ENCODE data around the gene LDLRAD4.

GRCh38 chr18:13688191-13689136, 469.9 kb downstream of the LDLRAD4 start:
- TF ChIP-seq NFIC (IDR thresholded peaks at IDR 0.05) (no peak), TAF1 (IDR thresholded peaks at IDR 0.05; ENCODE audit: low read depth) (no peak), RAD21 (IDR thresholded peaks at IDR 0.05; ENCODE audit: low read depth) (no peak), CEBPB (IDR thresholded peaks at IDR 0.05) (no peak), EP300 (IDR thresholded peaks at IDR 0.05; ENCODE audit: borderline replicate concordance) (no peak), TEAD4 (IDR thresholded peaks at IDR 0.05) (no peak), ZBTB7A (IDR thresholded peaks at IDR 0.05; ENCODE audit: low read depth) (no peak), TCF12 (IDR thresholded peaks at IDR 0.05; ENCODE audit: low read depth) (no peak)
- TF ChIP-seq, protein P1, sequence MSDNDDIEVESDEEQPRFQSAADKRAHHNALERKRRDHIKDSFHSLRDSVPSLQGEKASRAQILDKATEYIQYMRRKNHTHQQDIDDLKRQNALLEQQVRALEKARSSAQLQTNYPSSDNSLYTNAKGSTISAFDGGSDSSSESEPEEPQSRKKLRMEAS (IDR thresholded peaks at IDR 0.05) = no peak
- TF ChIP-seq, protein P2, sequence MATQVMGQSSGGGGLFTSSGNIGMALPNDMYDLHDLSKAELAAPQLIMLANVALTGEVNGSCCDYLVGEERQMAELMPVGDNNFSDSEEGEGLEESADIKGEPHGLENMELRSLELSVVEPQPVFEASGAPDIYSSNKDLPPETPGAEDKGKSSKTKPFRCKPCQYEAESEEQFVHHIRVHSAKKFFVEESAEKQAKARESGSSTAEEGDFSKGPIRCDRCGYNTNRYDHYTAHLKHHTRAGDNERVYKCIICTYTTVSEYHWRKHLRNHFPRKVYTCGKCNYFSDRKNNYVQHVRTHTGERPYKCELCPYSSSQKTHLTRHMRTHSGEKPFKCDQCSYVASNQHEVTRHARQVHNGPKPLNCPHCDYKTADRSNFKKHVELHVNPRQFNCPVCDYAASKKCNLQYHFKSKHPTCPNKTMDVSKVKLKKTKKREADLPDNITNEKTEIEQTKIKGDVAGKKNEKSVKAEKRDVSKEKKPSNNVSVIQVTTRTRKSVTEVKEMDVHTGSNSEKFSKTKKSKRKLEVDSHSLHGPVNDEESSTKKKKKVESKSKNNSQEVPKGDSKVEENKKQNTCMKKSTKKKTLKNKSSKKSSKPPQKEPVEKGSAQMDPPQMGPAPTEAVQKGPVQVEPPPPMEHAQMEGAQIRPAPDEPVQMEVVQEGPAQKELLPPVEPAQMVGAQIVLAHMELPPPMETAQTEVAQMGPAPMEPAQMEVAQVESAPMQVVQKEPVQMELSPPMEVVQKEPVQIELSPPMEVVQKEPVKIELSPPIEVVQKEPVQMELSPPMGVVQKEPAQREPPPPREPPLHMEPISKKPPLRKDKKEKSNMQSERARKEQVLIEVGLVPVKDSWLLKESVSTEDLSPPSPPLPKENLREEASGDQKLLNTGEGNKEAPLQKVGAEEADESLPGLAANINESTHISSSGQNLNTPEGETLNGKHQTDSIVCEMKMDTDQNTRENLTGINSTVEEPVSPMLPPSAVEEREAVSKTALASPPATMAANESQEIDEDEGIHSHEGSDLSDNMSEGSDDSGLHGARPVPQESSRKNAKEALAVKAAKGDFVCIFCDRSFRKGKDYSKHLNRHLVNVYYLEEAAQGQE (IDR thresholded peaks at IDR 0.05; ENCODE audit: low read depth) = no peak
- TF ChIP-seq, protein P3, sequence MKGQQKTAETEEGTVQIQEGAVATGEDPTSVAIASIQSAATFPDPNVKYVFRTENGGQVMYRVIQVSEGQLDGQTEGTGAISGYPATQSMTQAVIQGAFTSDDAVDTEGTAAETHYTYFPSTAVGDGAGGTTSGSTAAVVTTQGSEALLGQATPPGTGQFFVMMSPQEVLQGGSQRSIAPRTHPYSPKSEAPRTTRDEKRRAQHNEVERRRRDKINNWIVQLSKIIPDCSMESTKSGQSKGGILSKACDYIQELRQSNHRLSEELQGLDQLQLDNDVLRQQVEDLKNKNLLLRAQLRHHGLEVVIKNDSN (IDR thresholded peaks at IDR 0.05) = no peak
